Transverse colon (tissue), 4 donors: Measurements from ENCODE around the gene SLC35F3.

Experiments used
- CTCF ChIP-seq, 5 experiments: fragments of 200-600 bp in 3 of 5; fragments of 450-650 bp in 2 of 5; sonication (generic) in 3 of 5; IDR thresholded peaks; 1 replicate in 2 of 5; 2 replicates in 3 of 5; pipeline ENCODE4 v1.5.1; 2016 to 2017; ENCODE audit warnings: antibody characterized with exemption in 5 of 5, inconsistent platforms in 3 of 5, mild to moderate bottlenecking in 2 of 5, moderate library complexity in 1 of 5
- EP300 ChIP-seq: sonication (generic); formaldehyde crosslinking; IDR thresholded peaks from one replicate; pipeline ENCODE4 v1.6.1; 2017; ENCODE audit warnings: antibody characterized with exemption, low read depth
- POLR2A ChIP-seq: fragments of 450-650 bp; IDR thresholded peaks from one replicate; pipeline ENCODE4 v1.6.1; 2016; ENCODE audit warnings: antibody characterized with exemption, mild to moderate bottlenecking, moderate library complexity
- POLR2AphosphoS5 ChIP-seq, 3 donors: sonication (generic); formaldehyde crosslinking; IDR thresholded peaks; one replicate each; pipeline ENCODE4 v1.6.1; 2016; ENCODE audit warnings: antibody characterized with exemption in 3 of 3

DNA sequence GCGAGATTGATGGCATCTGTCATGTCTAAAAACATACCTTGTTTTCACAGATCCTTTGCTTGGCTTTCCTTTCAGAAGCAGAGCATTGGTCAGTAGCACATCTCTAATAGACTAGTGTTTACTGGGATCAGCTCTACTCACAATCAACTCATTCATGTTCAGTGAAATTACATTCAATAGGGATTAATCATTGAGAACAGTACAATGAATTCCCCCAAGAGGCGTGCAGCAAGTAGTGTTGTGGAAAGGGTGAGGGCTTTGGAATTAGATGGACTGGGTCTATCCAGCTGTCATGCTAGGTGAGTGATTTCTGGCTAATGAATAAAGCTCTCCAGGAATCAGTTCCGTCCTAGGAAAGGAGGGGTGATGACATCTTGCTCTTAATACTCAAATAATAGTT lies 313.6 kb downstream of the SLC35F3 start:
- no peak for TF ChIP-seq CTCF (IDR thresholded peaks at IDR 0.05)
- no peak for TF ChIP-seq POLR2A
- no peak for TF ChIP-seq POLR2AphosphoS5 (IDR thresholded peaks at IDR 0.05)
- no peak for TF ChIP-seq EP300
